GM23338 (cell line): ENCODE data around the gene EDIL3. TPM values are rescaled to one million over a fixed set of nuclear protein-coding genes. Genes with fewer than 3 reads are reported as not detected.

Source experiments
- ATAC-seq: fragments of 200-7000 bp; cut with Tn5 transposase; 3 replicates; pipeline ENCODE4 v1.9.1; 2020
- DNase-seq: peaks from one replicate; pipeline ENCODE4 v3.0.0-alpha.2; 2015; ENCODE audit warnings: low spot score
- H2AFZ ChIP-seq: fragments of 200-600 bp; sonication (generic); 2 replicates; pipeline ENCODE4 v1.8.0; 2016; ENCODE audit warnings: antibody characterized with exemption, mild to moderate bottlenecking, moderate library complexity
- H3F3A ChIP-seq: fragments of 200-600 bp; sonication (generic); replicated peaks from 2 replicates; pipeline ENCODE4 v1.8.0; 2017; ENCODE audit warnings: antibody characterized with exemption, mixed run types, low read depth
- H3K27ac ChIP-seq: fragments of 200-600 bp; sonication (generic); 2 replicates; pipeline ENCODE4 v1.6.1; 2016; ENCODE audit warnings: low read depth
- H3K27me3 ChIP-seq: fragments of 200-600 bp; sonication (generic); 2 replicates; pipeline ENCODE4 v1.8.0; 2016; ENCODE audit warnings: mild to moderate bottlenecking, mixed run types, moderate library complexity; ENCODE audit not compliant: insufficient read depth
- H3K36me3 ChIP-seq: fragments of 200-600 bp; sonication (generic); 2 replicates; pipeline ENCODE4 v1.8.0; 2016; ENCODE audit warnings: mild to moderate bottlenecking; ENCODE audit not compliant: insufficient read depth
- H3K4me1 ChIP-seq: fragments of 200-600 bp; sonication (generic); 2 replicates; pipeline ENCODE4 v1.8.0; 2016; ENCODE audit warnings: mild to moderate bottlenecking, moderate library complexity; ENCODE audit not compliant: insufficient read depth
- H3K4me2 ChIP-seq: fragments of 200-600 bp; sonication (generic); 2 replicates; pipeline ENCODE4 v1.7.1; 2017; ENCODE audit warnings: mixed run types
- H3K4me3 ChIP-seq: fragments of 200-600 bp; sonication (generic); 2 replicates; pipeline ENCODE4 v1.6.1; 2016; ENCODE audit warnings: mixed run types
- H3K79me2 ChIP-seq: fragments of 200-600 bp; sonication (generic); replicated peaks from 2 replicates; pipeline ENCODE4 v1.8.0; 2017; ENCODE audit warnings: mild to moderate bottlenecking; ENCODE audit not compliant: insufficient read depth
- H3K9me2 ChIP-seq: fragments of 200-600 bp; sonication (generic); 2 replicates; pipeline ENCODE4 v1.8.0; 2017; ENCODE audit not compliant: insufficient read depth
- H4K20me1 ChIP-seq: fragments of 200-600 bp; sonication (generic); replicated peaks from 2 replicates; pipeline ENCODE4 v1.8.0; 2017; ENCODE audit warnings: mild to moderate bottlenecking; ENCODE audit not compliant: insufficient read depth
- H3K27ac Mint-ChIP-seq: 2 replicates; pipeline ENCODE4 v1.8.0; 2020; ENCODE audit warnings: inconsistent platforms, mild to moderate bottlenecking, moderate library complexity, mixed read lengths
- H3K27me3 Mint-ChIP-seq: 3 replicates; pipeline ENCODE4 v1.8.0; 2022; ENCODE audit warnings: low read depth, mild to moderate bottlenecking, moderate library complexity, mixed read lengths, inconsistent platforms; ENCODE audit not compliant: insufficient read depth, poor library complexity
- H3K36me3 Mint-ChIP-seq: 3 replicates; pipeline ENCODE4 v1.8.0; 2021; ENCODE audit warnings: low read depth, mild to moderate bottlenecking, inconsistent platforms, moderate library complexity, mixed read lengths
- H3K4me1 Mint-ChIP-seq: 3 replicates; pipeline ENCODE4 v1.8.0; 2020; ENCODE audit warnings: mild to moderate bottlenecking, inconsistent platforms, mixed read lengths
- H3K4me3 Mint-ChIP-seq: 3 replicates; pipeline ENCODE4 v1.8.0; 2021; ENCODE audit warnings: moderate library complexity, mild to moderate bottlenecking, inconsistent platforms, mixed read lengths
- H3K9me3 Mint-ChIP-seq: 3 replicates; pipeline ENCODE4 v1.8.0; 2020; ENCODE audit warnings: moderate library complexity, mild to moderate bottlenecking, inconsistent platforms, mixed read lengths
- CREB1 ChIP-seq: fragments of 250-450 bp; sonication (Bioruptor Pico); IDR thresholded peaks from 2 replicates; pipeline ENCODE4 v1.5.0; 2020; ENCODE audit warnings: low read depth, mild to moderate bottlenecking, moderate library complexity
- ETS1 ChIP-seq: IDR thresholded peaks from 2 replicates; pipeline ENCODE4 v1.6.1; 2016; ENCODE audit warnings: antibody characterized with exemption
- EZH2 ChIP-seq: fragments of 200-600 bp; sonication (generic); IDR thresholded peaks from one replicate; pipeline ENCODE4 v1.8.0; 2017; ENCODE audit warnings: antibody characterized with exemption, mild to moderate bottlenecking, low read depth; ENCODE audit not compliant: unreplicated experiment
- EZH2phosphoT487 ChIP-seq: fragments of 200-600 bp; sonication (generic); IDR thresholded peaks from one replicate; pipeline ENCODE4 v1.8.1; 2018; ENCODE audit warnings: antibody characterized with exemption; ENCODE audit not compliant: unreplicated experiment
- JUNB ChIP-seq: IDR thresholded peaks from one replicate; pipeline ENCODE4 v1.6.1; 2016; ENCODE audit warnings: antibody characterized with exemption; ENCODE audit not compliant: unreplicated experiment
- NANOG ChIP-seq: IDR thresholded peaks from 2 replicates; pipeline ENCODE4 v1.6.1; 2016; ENCODE audit warnings: antibody characterized with exemption, borderline replicate concordance
- POLR2AphosphoS5 ChIP-seq: IDR thresholded peaks from 2 replicates; pipeline ENCODE4 v1.6.1; 2016; ENCODE audit warnings: antibody characterized with exemption, low read depth
- ZNF114 ChIP-seq: fragments of 250-450 bp; sonication (Bioruptor Pico); IDR thresholded peaks from 2 replicates; pipeline ENCODE4 v1.5.0; 2020; ENCODE audit warnings: mild to moderate bottlenecking, moderate library complexity
- ZNF331 ChIP-seq: fragments of 250-450 bp; sonication (Bioruptor Pico); IDR thresholded peaks from 2 replicates; pipeline ENCODE4 v1.5.0; 2020; ENCODE audit warnings: low read depth, mild to moderate bottlenecking, moderate library complexity
- ZNF462 ChIP-seq: fragments of 250-450 bp; sonication (Bioruptor Pico); IDR thresholded peaks from 2 replicates; pipeline ENCODE4 v1.5.0; 2020; ENCODE audit warnings: mild to moderate bottlenecking, moderate library complexity
- polyA plus RNA-seq: library from polyadenylated mRNA; unstranded; fragments of >200 nt; fragmentation: Nextera tagmentation; extraction: Ambion mirVana; gene quantifications from 2 replicates; pipeline ENCODE4 v1.2.1, GENCODE V29; 2016
- total RNA-seq: library from RNA; depleted of rRNA; stranded (reverse); fragments of >200 nt; shearing (Covaris generic); gene quantifications from 2 replicates; pipeline ENCODE4 v1.2.3, GENCODE V29; 2014

EDIL3 gene
- total and polyA plus RNA-seq, 2 experiments from 2014 or later: 43.3 to 61.9 TPM

- TF ChIP-seq ZNF462 (CRISPR knock-in tag): no peak
- no peak for TF ChIP-seq ZNF114 (CRISPR knock-in tag)
These were observed 412.4 kb downstream of the EDIL3 start (continued) for GRCh38 chr5:83972236-83972635.

GRCh38 chr5:83967417-83967816, 417.3 kb downstream of the EDIL3 start:
- Histone ChIP-seq H3K4me1 (no peaks in the 10 kb centered on the region), H3K4me3 (no peak overlapping the region), H3K4me2 (no peak overlapping the region), H4K20me1 (no peaks in the 10 kb centered on the region), H3K27ac (no peak overlapping the region), H3K79me2 (no peaks in the 10 kb centered on the region), H3K36me3 (no peaks in the 10 kb centered on the region), H3K9me2 (no peaks in the 10 kb centered on the region), H2AFZ (no peak overlapping the region), H3K27me3 (no peaks in the 10 kb centered on the region), H3F3A (no peaks in the 10 kb centered on the region)
- H3K27me3 Mint-ChIP-seq: no peaks in the 10 kb centered on the region
- H3K36me3 Mint-ChIP-seq: no peaks in the 10 kb centered on the region
- peaks cover 5% of the 10 kb centered on the region; the same call in 2 of the 3 replicates for H3K4me1 Mint-ChIP-seq
- no peak overlapping the region; the same call in 1 of the 2 replicates for H3K27ac Mint-ChIP-seq
- H3K4me3 Mint-ChIP-seq: no peak overlapping the region
- no peaks in the 10 kb centered on the region for H3K9me3 Mint-ChIP-seq
- ATAC-seq (no peak), DNase-seq (no peak)
- TF ChIP-seq ETS1: no peak
- TF ChIP-seq ZNF114 (CRISPR knock-in tag): no peak
- TF ChIP-seq POLR2AphosphoS5: no peak
- no peak for TF ChIP-seq EZH2
- no peak for TF ChIP-seq ZNF331 (CRISPR knock-in tag)
- TF ChIP-seq NANOG: no peak
- TF ChIP-seq CREB1 (CRISPR knock-in tag): no peak
- no peak for TF ChIP-seq ZNF462 (CRISPR knock-in tag)
- no peak for TF ChIP-seq JUNB
- no peak for TF ChIP-seq EZH2phosphoT487
